Osteoblast (primary cell): Measurements from ENCODE around the gene LSM7. TPM values are rescaled to one million over a fixed set of nuclear protein-coding genes. Genes with fewer than 3 reads are reported as not detected.

ENCODE experiments used
- DNase-seq: peaks from one replicate; pipeline ENCODE4 v3.0.0; 2011; ENCODE audit warnings: low spot score, mixed read lengths; ENCODE audit not compliant: insufficient read length; ENCODE audit errors: missing footprints
- H2AFZ ChIP-seq: 2 replicates; pipeline ENCODE4 v1.6.0; 2011; ENCODE audit warnings: mild to moderate bottlenecking, low read length
- H3K27ac ChIP-seq: 2 replicates; pipeline ENCODE4 v1.5.1; 2011; ENCODE audit warnings: mild to moderate bottlenecking, low read depth, low read length, moderate library complexity
- H3K27me3 ChIP-seq: 2 replicates; pipeline ENCODE4 v1.6.0; 2012; ENCODE audit warnings: mild to moderate bottlenecking, control low read depth, inconsistent platforms, low read length, moderate library complexity; ENCODE audit not compliant: insufficient read depth
- H3K36me3 ChIP-seq: 2 replicates; pipeline ENCODE4 v1.5.1; 2011; ENCODE audit warnings: mild to moderate bottlenecking, low read length, control low read depth, moderate library complexity; ENCODE audit not compliant: insufficient read depth
- H3K4me1 ChIP-seq: 2 replicates; pipeline ENCODE4 v1.5.1; 2011; ENCODE audit warnings: mild to moderate bottlenecking, low read length, control low read depth, moderate library complexity; ENCODE audit not compliant: insufficient read depth
- H3K4me2 ChIP-seq: 2 replicates; pipeline ENCODE4 v1.6.0; 2011; ENCODE audit warnings: mild to moderate bottlenecking, low read length; ENCODE audit not compliant: insufficient read depth
- H3K4me3 ChIP-seq: fragments of 200-600 bp; sonication (generic); 3 replicates; pipeline ENCODE4 v1.5.1; 2012; ENCODE audit warnings: mild to moderate bottlenecking, low read length, inconsistent platforms; ENCODE audit not compliant: insufficient read depth
- H3K79me2 ChIP-seq: 2 replicates; pipeline ENCODE4 v1.6.0; 2012; ENCODE audit warnings: mild to moderate bottlenecking, low read length, control low read depth, inconsistent platforms; ENCODE audit not compliant: insufficient read depth
- H3K9me3 ChIP-seq: 2 replicates; pipeline ENCODE4 v1.5.1; 2011; ENCODE audit warnings: low read depth, low read length, control low read depth
- H4K20me1 ChIP-seq: 2 replicates; pipeline ENCODE4 v1.6.0; 2012; ENCODE audit warnings: mild to moderate bottlenecking, low read length, control low read depth; ENCODE audit not compliant: insufficient read depth
- total RNA-seq: library from RNA; depleted of rRNA; stranded (reverse); fragments of >200 nt; gene quantifications from 2 replicates; pipeline ENCODE4 v1.2.3, GENCODE V29; 2012
- TF ChIP-seq, protein P1 (sequence below): IDR thresholded peaks from 2 replicates; pipeline ENCODE4 v1.5.1; 2011; ENCODE audit warnings: mild to moderate bottlenecking, low read depth, low read length, moderate library complexity; ENCODE audit errors: extremely low read depth

Gene LSM7
- total RNA-seq, 1 donor, result 57.9 TPM

DNA sequence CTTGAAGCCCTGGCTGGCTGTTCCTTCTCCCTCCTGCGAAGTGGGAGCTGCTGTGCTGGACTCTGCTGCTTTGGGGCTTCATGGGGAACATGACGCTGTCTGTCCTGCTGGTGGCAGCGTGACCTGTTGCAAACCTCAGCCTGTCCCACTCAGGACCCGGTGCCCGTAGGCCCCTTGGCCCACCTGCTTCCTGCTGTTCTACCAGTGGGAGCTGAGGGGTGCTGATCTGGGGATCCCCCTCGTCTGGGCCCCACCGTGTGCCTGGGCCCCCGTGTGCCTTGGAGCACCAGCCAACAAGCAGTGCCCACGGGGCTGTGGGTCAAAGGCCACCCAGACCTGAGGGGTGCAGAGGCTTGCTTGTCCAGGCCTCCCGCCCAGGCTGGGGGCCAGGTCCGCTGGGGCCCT, 5.4 kb upstream of the LSM7 start:
- Histone ChIP-seq H2AFZ (no peak overlapping the region), H3K36me3 (no peaks in the 10 kb centered on the region), H3K9me3 (no peaks in the 10 kb centered on the region), H3K79me2 (peaks cover 88% of the 10 kb centered on the region), H3K4me3 (no peak overlapping the region), H3K4me1 (peaks cover 9% of the 10 kb centered on the region), H3K4me2 (no peak overlapping the region), H4K20me1 (peaks cover 37% of the 10 kb centered on the region), H3K27ac (no peak overlapping the region), H3K27me3 (no peaks in the 10 kb centered on the region)
- TF ChIP-seq, protein P1, sequence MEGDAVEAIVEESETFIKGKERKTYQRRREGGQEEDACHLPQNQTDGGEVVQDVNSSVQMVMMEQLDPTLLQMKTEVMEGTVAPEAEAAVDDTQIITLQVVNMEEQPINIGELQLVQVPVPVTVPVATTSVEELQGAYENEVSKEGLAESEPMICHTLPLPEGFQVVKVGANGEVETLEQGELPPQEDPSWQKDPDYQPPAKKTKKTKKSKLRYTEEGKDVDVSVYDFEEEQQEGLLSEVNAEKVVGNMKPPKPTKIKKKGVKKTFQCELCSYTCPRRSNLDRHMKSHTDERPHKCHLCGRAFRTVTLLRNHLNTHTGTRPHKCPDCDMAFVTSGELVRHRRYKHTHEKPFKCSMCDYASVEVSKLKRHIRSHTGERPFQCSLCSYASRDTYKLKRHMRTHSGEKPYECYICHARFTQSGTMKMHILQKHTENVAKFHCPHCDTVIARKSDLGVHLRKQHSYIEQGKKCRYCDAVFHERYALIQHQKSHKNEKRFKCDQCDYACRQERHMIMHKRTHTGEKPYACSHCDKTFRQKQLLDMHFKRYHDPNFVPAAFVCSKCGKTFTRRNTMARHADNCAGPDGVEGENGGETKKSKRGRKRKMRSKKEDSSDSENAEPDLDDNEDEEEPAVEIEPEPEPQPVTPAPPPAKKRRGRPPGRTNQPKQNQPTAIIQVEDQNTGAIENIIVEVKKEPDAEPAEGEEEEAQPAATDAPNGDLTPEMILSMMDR, result no peak
- no peak for DNase-seq

DNA sequence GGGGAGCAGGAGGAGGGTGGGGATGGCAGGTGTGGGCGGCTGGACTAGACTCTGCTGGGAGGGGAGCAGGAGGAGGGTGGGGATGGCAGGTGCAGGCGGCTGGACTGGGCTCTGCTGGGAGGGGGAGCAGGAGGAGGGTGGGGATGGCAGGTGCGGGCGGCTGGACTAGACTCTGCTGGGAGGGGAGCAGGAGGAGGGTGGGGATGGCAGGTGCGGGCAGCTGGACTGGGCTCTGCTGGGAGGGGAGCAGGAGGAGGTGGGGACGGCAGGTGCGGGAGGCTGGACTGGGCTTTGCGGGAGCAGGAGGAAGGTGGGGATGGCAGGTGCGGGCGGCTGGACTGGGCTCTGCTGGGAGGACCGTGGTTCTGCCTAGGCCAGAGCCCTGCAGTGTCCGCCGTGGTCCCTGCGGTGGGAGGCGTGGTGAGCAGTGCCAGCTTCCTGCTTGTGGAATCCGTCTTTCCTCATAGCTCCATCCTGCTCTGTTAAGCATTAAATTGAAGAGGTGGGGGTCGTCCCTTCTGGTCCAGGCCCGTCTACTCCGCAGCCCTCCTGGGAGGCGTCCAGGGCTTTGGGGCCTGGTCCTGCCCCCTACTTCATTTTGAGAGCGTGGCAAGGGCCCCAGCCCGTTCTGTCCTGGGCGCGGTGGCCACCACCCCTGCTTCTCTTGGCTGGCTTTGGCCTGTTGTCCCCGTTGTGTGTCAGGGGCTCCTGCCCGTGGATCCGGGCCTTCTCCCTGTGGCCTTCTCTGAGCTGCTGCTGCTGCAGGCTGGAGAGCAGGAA, 4.8 kb upstream of the LSM7 start:
- Histone ChIP-seq H4K20me1 (peaks cover 37% of the 10 kb centered on the region), H3K79me2 (peaks cover 91% of the 10 kb centered on the region), H3K27me3 (no peaks in the 10 kb centered on the region), H3K4me2 (no peak overlapping the region), H3K4me1 (peaks cover 9% of the 10 kb centered on the region), H3K36me3 (no peaks in the 10 kb centered on the region), H3K9me3 (no peaks in the 10 kb centered on the region), H3K27ac (no peak overlapping the region), H2AFZ (no peak overlapping the region), H3K4me3 (no peak overlapping the region)
- TF ChIP-seq, protein P1, result no peak
- DNase-seq, result no peak

DNA sequence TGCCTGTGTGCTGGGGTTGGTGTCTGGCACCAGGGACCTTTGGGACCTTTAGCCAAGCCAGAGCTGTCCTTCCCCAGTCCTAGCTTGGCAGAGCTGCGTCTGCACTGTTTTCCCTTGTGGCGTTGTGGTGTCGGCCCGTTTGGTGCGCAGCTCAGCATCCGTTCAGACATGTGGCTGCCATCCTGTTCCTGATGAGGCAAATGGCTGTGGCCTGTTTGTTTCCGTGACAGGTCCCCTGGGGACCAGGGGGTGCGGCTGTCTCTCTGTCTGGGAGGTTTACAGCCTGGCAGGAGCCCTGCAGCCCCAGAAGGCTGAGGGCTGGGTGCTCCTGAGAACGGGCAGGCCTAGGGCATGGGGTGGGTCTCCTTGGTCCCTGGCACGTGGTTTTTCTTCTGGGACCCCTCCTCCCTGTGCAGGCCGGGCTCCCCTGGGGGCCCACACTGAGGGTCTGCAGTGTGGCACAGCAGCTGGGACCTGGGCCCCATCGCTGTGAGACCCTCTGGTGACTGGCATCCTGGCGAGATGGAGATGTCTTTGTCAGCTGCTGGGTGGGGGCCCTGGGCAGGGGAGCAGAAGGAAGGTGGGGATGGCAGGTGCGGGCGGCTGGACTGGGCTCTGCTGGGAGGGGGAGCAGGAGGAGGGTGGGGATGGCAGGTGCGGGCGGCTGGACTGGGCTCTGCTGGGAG, 4.1 kb upstream of the LSM7 start:
- Histone ChIP-seq H3K4me1 (peaks cover 11% of the 10 kb centered on the region), H3K4me2 (no peak overlapping the region), H3K27ac (no peak overlapping the region), H3K4me3 (no peak overlapping the region), H4K20me1 (peaks cover 37% of the 10 kb centered on the region), H2AFZ (no peak overlapping the region), H3K36me3 (no peaks in the 10 kb centered on the region), H3K9me3 (no peaks in the 10 kb centered on the region), H3K27me3 (no peaks in the 10 kb centered on the region), H3K79me2 (peaks cover 91% of the 10 kb centered on the region)
- TF ChIP-seq, protein P1, result no peak
- no peak for DNase-seq

DNA sequence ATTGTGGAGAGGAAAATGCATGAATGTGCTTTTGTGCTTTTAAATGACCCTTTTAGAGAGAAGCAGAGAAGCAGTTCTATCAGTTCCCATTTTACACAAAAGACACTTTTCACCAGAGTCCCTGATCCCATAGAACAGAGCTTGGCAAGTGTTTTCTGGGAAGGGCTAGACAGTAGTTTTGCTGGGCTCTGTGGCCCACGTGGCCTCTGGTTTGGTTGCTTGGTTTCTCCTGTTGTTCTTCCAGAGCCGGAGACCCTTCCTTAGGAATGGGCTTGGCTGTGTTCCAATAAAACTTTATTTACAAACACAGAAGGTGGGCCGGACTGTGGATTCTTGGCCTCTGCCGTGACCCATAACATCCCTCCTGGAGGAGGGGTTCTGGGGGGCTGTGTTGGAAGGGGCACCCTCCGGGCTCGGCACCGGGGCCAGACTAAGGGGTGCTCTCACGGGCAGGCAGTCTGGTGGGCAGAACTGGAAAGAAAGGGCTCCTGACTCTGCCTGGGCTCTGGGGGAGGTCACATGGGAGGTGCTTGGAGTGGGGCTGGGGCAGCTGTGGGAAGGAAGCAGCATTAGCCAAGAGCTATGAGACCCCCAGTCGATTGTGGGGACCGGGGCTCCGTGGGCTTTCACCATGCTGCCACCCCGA, 3.3 kb upstream of the LSM7 start:
- Histone ChIP-seq H3K27me3 (no peaks in the 10 kb centered on the region), H3K36me3 (peaks cover 4% of the 10 kb centered on the region), H2AFZ (no peak overlapping the region), H3K9me3 (no peaks in the 10 kb centered on the region), H3K27ac (no peak overlapping the region), H3K4me1 (peaks cover 19% of the 10 kb centered on the region), H3K4me2 (no peak overlapping the region), H3K79me2 (peaks cover 92% of the 10 kb centered on the region), H3K4me3 (no peak overlapping the region), H4K20me1 (peaks cover 45% of the 10 kb centered on the region)
- TF ChIP-seq, protein P1, result no peak
- DNase-seq, result no peak
